HG02588 (cell line): ENCODE data around the gene GABBR1.
"Not testable (repeated sequence)": the region's sequence is repeated elsewhere in the genome, so short reads cannot be mapped to it uniquely, and the experiment has no call there.

Experiments
- ATAC-seq: cut with Tn5 transposase; IDR thresholded peaks from one replicate; pipeline ENCODE4 v1.9.1; 2021; ENCODE audit warnings: mild to moderate bottlenecking, moderate library complexity; ENCODE audit not compliant: unreplicated experiment

Gene GABBR1

DNA sequence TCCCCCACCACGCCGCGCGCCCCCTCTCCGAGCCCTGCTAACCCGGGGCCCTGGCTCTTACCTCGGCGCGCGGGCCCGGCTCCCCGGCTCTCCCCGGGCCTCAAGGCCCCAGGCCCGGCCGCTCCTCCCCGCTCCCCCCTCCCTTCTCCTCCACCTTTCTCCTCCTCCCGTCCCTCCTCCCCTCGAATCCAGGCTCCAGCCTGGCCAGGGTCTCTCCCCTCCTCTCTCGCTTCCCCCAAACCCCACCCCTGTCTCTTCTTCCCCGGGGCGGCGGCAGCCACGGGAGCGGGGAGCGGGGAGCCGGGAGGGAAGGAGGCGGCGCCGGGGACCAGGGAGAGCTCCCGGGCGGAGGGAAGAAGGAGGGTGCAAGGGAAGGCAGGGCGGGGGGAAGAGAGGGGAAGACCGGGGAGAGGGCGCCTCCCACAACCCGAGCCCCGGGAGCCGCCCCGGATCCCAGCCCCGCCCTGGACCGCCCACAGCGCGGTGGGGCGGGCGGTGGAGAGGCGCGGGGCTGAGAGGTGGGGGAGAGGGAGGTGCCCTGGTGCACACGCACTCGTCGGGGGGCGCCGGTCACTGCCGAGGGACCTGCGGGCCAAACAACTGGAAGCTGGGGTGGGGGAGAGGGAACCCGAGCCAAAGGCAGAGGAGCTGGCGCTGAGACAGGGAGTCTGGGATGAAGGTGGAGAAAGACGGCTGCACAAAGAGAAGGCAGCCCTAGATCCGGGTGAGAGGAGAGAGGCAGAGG lies at the start of gene GABBR1:
GABBR1 (minus strand) TSS at position 395 of the 745 bp plus-strand sequence. CDS start 798 bp downstream, outside the sequence.
- ATAC-seq: no peak

DNA sequence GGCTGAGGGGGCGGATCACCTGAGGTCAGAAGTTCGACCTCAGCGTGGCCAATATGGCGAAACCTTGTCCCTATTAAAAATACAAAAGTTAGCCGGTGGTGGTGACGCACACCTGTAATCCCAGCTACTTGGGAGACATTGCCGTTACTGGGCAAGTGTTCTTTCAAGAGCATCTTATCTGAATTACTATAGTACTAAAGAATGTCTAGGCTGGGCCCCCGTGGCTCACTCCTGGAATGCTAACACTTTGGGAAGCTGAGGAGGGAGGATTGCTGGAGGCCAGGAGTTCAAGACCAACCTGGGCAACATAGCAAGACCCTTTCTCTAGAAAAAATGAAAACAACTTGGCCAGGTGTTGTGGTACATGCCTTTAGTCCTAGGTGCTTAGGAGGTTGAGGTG lies 48.8 kb upstream of the GABBR1 start:
- no peak for ATAC-seq

DNA sequence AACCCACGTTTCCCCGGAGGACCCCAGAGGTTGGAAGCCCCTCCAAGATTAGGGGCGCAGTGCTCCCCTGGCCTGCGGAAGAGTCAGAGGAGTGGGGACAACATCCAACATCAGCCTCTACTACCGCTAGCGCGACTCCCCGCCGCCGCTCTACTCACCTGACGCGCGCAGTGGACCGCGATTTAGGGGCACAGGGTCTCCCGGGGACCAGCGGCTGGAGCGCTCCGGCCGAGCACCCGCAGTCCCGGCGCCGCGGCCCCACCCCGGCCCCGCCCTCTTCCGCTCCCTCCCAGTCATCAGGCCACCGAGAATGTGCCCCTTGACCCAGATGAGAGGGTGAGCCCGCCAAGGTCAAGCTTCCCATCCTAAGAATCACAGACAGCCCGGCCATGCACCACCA lies 47.9 kb upstream of the GABBR1 start, which contains the start of gene ZFP57:
ZFP57 (minus strand) TSS at position 249 of the 400 bp plus-strand sequence. CDS start 4,149 bp downstream, outside the sequence.
- no peak for ATAC-seq

DNA sequence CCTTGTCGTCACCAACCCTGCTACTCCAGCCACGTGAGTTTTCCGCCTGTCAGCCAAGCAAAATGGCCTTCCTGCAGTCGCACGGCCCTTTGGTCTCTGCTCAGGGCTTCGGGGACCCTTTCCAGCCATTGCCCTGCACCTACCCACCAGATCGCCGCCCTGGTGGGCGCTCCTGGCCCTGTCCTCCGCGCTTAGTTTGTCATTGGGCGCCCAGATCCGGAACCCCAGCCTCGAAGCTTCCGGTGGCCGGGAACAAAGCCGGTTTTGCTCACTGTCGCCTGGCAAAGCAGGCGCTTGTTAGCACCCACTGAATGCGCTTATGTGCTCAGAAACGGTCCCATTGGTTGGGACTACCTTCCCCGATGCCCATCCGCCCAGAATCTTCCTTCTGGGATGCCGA lies 47.4 kb upstream of the GABBR1 start:
- no peak for ATAC-seq

DNA sequence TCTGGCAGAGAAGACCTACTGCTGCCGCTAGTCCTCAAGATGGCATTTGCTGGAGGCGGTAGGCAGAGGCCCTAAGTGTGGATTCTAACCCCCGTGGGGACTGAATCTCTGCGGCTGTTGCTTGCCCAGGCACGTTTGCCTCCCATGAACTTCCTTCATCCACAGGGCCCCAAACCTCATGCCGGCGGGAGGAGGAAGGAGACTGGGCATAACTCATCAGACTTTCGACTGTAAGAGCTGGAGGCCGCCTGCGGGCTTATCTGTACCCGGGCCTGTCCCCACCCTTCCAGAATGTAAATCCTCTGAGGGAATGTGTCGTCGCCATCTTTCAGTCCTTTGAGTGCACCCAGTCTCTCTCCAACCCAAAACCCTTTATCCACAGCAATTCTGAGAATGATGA lies 47.0 kb upstream of the GABBR1 start:
- no peak for ATAC-seq

DNA sequence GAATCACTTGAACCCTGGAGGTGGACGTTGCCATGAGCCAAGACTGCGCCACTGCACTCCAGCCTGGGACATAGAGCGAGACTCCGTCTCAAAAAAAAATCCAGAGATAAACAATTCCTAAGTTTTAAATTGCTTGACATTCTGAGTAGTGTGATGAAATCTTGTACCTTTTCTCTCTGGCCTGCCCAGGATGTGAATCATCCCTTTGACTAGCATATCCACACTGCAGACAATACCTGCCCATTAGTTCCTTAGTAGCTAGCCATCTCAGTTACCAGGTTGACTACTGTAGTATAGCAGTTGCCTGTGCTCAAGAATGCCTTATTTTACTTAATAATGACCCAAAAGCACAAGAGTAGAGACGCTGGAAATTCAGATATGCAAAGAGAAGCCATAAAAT lies 45.1 kb upstream of the GABBR1 start:
- no peak for ATAC-seq

DNA sequence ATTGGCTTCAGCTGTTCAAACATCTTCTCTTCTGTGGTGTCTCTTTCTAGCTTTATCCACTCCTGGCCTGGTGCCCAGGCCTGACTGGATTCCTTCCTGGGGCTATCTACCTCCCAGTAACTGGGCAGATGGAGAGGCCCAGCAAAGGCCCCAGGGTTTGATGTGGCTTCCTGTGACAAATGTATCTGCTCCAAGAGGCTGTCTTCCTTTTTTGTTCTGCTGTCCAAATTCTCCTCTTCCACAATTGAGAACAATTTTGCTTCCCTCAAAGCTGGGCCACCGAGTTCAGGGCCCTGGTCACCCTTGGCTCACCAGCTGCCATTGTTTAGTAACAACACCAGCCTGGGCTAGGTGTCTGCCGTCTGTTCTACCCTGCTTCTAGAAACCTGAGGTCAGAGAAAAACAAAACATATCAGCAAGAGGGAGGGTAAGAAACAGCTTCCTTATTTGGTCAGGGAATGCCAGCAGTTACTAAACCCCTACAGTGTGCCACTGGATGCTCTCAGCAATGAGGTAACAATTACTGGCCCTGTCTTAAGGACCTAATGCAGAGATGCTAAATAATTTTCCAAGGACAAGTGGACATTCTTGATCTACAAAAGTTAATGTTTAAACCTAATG lies 44.1 kb upstream of the GABBR1 start:
- ATAC-seq: no peak

DNA sequence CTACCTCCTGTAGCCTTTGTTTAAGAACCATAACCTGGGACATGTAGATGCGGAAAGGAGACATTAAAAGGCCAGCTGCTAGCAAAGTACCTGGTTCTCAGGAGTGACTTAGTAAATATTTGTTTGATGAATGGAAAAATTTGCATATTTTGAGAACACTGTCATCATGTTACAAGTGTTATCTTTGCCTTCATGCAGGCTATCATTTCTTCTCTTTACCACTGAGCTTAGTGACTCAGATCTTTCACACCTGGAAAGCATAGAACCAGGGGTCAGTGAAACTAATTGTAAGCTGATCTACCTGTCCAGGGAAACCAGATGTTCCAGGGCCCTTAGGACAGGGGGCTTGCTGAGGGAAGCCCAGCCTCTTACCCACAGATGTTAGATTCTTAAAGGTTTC lies 42.6 kb upstream of the GABBR1 start:
- ATAC-seq: no peak

DNA sequence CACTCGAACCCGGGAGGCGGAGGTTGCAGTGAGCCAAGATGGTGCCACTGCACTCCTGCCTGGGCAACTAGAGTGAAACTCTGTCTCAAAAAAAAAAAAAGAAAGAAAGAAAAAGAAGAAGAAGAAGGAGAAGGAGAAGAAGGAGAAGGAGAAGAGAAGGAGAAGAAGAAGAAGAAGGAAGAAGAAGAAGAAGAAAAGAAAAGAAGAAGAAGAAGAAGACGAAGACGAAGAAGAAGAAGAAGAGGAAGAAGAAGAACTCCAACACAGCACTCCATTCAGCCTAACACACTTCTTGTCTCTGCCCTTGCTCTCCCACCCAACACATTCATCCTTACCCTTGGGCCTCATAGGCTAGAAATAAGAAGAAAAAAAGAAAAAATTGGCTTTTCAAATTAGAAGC lies 41.0 kb upstream of the GABBR1 start:
- no peak for ATAC-seq

DNA sequence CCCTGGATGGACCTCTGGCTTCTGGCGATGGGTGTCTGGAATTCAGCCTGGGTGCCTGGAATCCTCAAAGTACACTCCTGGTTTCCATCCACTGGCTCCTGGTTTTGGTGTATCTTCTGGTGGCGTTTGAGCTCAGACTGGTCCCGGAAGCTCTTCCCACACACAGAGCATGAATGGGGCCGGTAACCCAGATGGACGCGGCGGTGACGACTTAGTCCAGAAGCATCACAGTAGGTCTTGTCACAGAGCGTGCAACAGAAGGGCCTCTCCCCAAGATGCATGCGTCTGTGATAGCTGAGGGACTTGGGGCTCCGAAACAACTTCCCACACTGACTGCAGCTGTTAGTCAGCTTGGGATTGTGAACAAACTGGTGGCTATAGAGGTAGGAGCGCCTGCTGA lies 40.2 kb upstream of the GABBR1 start:
- no peak for ATAC-seq

DNA sequence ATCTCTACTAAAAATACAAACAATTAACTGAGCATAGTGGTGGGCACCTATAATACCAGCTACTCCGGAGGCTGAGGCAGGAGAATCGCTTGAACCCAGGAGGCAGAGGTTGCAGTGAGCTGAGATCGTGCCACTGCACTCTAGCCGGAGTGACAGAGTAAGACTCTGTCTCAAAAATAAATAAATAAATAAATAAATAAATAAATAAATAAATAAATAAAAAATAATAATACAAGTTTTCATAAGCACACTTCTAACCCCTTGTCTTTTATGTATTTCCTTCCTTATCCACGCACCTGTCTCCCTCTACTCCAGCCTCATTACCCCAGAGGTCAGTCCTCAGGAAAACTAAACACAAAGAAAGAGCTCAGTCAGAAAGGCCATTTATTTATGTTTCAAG lies 39.1 kb upstream of the GABBR1 start:
- ATAC-seq: not testable (repeated sequence)

DNA sequence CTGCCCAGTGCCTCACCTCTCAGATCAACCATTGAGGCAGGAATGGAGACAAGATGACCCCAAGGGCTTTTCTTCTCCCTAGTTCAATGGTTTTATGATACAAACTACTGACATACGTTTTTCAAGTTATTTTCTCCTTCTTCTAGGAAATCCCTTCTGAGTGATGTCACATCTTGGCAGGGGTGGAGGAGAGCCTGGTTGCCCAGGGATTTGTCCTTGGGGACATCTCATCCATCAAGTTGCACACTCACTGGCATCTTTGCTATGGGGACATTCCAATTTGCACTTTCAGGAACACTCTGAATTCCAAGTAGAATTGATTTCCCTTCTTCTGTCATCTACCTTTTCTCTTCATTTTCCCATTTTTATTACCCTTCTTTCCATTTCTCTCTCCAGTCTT lies 38.0 kb upstream of the GABBR1 start:
- ATAC-seq: no peak

DNA sequence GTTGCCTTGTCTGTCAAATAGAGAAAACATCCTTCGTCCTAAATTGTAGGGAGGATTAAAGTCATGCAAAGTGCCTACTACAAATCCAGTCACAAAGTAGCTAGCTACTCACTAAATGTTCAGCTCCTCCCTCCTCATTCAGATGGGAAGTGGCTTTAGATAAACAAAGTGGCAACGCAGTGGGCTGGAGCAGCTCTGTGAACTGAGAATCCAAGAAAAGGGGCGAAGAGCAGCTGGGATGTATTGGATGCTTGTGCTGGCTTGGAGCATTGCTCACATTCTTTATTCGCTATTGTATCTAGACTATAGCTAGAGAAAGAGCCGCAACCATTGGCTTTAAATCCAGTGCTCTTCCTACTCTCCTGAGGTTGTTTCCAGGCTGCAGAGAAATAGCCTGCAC lies 34.2 kb upstream of the GABBR1 start:
- ATAC-seq: no peak

DNA sequence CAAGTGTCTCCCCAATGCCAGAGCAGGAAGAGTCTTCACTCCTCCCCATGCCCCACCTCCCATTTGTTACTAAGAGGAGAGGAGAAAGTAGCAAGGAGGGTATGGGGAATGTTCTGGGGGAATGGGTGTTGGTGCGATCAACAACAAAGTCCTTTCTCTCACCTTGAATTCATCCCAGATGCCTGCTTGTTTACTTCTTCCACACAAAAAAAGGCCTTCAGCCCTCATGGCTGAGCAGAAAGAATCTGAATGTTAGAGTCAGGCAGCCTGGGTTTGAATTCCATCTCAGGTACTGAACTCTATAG lies 33.8 kb upstream of the GABBR1 start:
- no peak for ATAC-seq

DNA sequence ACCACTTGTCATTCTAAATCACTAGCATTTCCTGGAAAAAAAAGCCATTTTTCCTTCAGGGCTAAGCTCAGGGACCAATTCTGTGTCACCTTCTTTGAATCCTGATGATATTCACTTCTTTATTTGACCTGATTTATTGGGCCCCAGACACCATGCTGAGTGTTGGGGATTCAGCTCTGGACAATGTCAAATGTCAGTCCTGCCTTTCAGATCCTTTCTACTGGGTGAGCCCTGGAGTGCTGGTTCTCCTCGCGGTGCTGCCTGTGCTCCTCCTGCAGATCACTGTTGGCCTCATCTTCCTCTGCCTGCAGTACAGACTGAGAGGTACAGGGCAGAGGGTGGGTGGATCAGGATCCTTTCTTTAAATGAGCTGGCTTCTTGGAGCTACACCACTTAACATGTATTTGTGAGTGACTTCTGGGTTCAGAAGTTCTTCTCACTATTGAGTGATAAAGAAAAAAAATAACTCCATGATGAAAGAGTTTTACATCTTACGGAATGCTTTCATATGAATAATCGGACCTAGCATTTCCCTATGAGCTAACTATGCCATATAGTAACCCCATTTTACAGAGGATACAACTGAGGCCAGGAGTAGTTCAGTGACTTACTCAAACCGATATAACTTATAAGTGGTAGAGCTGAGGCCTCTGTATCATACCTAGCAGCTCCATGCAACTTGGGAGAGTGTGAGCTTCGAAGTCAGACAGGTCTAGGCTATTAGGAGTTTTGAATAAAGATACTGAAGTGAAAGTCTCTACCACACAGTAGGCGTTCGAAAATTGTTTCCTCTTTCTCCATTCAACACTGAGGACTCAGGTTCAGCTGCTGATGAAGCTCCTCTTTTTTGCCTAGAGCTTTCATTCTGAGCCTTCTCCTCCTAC lies 33.2 kb upstream of the GABBR1 start:
- ATAC-seq: no peak

DNA sequence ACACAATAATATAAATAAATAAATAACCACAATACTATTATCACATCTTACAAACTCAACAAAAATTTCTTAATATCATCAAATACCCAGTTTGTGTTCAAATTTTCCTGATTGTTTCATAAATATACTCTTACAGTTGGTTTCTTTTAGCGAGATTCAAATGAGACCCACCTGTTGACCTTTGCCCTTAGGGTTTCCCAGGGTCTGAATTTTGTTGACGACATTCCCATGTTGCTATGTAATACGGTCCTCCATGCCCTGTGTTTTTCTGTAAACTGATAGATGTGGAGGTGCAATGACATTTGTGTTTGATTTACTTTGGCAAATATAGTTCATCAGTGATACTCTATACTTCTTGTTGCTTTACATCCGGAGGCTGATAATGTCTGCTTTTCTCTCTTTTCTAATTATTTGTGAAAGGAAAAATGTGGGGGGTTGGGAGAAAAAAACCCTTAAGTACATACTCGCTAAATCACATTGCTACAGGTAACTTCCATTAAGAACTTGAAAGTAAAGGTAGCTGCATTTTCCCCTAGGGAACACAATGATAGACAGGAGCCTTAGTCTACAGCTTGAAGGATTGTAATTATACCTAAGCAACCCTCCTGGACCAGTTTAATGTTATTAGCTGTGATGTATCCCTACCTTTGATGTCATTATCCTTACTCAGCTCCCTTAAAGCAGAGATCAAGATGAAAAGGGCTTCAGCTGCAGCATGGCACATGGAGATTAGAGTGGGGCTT lies 30.5 kb upstream of the GABBR1 start:
- no peak for ATAC-seq

DNA sequence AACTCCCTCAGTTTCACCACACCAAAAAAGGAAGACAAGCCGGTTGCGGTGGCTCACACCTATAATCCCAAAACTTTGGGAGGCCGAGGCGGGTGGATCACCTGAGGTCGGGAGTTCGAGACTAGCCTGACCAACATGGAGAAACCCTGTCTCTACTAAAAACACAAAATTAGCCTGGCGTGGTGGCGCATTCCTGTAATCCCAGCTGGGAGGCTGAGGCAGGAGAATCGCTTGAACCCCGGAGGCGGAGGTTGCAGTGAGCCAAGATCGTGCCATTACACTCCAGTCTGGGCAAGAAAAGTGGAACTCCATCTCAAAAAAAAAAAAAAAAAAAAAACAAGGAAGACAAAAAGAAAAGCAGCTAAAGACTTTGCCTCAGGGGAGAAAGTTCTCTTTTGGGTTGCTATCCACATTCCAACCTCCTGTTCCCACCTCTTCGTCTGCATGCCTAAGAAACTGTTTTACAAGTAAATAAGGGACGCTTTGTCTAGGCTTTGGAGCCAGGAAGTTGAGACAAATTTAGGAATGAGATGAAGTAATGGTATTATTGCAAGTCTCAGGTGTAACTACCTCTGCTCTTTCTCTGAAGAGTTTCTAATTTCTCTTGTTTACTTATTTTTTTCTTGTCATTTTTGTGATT lies 28.6 kb upstream of the GABBR1 start:
- ATAC-seq: not testable (repeated sequence)

DNA sequence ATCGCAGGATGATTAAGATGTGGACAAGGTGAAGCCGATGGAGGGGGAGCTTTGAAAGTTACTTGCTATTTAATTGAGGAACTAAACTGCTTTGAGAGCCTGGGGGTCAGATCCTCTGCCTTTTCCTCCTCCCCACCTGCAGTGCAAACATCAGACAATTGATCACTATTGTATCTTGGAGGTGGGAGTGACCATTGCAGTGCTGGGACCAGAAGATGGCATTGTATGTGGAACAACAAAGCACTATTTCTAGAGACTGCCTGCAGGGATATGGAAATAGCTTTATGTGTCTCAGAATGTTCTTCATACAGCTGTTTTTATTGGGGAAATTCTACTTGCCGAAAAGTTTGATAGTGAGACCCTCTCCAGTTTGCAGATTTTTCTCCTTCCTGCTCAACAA lies 28.1 kb upstream of the GABBR1 start:
- ATAC-seq: no peak

DNA sequence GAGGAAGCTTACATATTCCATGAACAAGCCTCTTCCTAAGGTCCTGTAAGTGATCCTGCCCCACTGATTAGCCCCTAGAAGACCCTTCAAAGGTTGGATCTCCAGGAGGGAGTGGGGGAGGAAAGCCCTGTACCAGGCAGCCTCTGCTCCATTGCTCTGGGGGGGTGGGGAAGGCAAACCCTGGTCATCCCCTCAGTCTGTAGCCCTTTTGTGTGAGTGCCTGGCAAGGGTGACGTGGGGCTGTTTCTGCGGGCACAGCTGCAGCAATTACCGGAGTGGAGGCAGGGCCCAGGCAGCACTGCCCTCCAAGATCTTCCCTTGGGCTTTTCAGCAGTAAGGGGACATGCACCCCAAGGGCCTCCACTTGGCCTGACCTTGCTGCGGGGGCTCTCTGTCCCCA lies 23.8 kb upstream of the GABBR1 start, which contains the start of gene MOG:
MOG (plus strand) TSS at position 295 of the 400 bp plus-strand sequence. CDS start 118 bp downstream, outside the sequence.
- ATAC-seq: no peak

DNA sequence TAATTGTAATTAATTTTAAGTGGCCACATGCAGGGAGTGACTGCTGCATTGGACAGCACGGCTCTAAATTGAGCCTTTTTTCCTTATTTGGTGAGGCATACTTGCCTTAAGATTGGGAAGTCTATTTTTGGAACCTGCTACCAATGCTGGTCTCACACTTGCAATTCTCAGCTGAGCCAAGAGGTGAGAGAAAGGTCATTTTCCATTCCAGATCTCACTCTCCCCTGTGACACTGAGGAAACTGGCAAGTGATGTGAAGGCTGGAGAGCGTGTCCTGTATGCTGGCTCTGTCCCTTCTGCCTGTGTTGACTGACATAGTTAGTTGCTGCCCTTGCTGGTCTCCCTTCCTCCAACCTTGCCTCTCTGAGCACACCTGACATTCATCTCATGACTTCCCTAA lies 23.2 kb upstream of the GABBR1 start:
- ATAC-seq: no peak
